LNCaP clone FGC (cell line): ENCODE data around the gene HSDL1.

Experiments
- DNase-seq: peaks from one replicate; pipeline ENCODE4 v3.0.0-alpha.2; 2011; ENCODE audit warnings: low read depth
- H3K4me3 ChIP-seq: 2 replicates; pipeline ENCODE4 v1.5.1; 2011; ENCODE audit warnings: mild to moderate bottlenecking, low read depth, low read length, control low read depth
- CTCF ChIP-seq: IDR thresholded peaks from 2 replicates; pipeline ENCODE4 v1.5.1; 2012; ENCODE audit warnings: mild to moderate bottlenecking; ENCODE audit not compliant: control insufficient read depth, insufficient read depth; ENCODE audit errors: extremely low read depth

The HSDL1 gene

DNA sequence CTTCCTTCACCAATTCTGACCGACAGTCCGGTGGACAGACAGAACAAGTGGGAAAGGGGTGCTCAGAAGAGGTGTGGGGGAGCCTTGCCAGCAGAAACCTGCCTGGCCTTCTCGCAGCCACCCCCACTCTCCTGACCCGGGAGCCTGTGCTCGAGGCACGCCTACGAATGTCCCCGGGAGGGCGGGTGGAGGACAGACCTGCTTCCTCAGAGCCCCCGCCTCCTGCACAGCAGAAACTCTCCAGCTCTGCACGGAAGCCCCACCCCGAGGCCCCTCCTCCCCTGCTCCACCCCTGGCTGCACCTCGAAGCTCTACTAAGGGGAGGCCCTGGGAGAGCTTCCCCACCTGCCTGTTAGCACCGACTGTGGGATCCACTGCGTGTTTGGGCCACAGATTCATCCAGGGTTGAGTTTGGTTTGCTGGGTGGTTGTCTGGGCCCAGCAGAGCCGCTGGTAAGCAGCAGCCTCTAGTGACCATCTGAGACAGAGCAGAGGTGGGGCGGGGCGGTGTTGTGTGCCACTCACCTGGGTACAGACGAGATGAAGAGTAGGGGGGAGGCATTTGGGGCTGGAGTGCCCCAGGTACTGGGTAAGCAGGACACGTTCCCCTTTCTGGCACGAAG, 35.7 kb upstream of the HSDL1 start:
- no peak for TF ChIP-seq CTCF
- no peak for DNase-seq
- H3K4me3 ChIP-seq: no peak overlapping the region

DNA sequence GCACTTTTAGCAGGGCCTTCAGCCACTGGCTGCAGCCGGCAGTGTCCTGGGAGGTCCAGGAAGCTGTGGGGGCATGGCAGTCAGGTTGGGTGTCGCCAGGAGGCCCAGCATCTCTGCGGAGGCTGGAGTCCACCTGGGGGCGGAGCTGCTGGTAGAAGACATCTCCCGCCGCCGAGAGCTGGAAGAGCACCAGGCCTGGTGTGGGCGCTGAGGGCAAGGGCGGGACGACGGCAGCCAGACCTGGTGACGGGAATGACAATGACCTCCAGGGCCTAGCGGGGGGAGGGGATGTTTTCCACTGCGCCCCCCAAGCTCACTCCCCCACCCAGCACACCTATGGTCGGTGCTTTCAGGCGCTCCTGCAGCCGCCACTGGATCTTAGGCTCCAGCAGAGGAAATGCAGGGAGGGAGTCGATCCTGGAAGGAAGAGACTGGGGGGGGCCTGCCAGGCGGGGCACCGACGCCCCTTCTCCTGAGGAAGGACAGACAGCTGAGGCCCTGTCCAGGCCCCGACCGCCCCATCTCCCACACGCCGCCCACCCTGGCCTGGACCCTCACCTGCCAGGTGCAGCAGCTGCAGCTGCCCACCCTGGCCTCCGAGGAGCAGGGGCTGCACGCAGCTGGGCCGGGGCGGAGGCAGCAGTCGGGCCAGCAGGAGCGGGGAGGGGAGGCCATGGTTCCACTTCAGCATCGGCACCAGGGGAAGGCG, 34.8 kb upstream of the HSDL1 start:
- H3K4me3 ChIP-seq: no peak overlapping the region
- TF ChIP-seq CTCF: no peak
- DNase-seq: no peak

GRCh38 chr16:84178892-84179611, 34.1 kb upstream of the HSDL1 start:
- no peak for DNase-seq
- H3K4me3 ChIP-seq: no peak overlapping the region
- TF ChIP-seq CTCF: no peak

- DNase-seq: no peak
- no peak overlapping the region for H3K4me3 ChIP-seq
- no peak for TF ChIP-seq CTCF
These were observed 33.3 kb upstream of the HSDL1 start for GRCh38 chr16:84178146-84178765.

DNA sequence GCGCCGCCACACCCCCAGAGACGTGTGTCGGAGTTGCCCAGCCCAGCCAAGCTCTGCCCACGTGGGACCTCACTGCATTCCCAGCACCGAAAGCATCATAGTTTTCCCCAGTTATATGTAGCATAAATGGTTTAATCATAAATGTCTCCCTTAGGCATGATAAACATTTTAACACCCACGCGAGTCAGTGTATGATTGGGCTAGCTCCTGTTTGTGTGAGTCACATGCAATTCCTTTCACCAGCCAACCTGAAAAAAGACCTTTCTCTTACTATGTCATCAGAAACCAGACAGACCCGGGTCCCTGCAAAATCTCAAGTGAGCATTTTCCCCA, 32.7 kb upstream of the HSDL1 start:
- H3K4me3 ChIP-seq: no peak overlapping the region
- no peak for TF ChIP-seq CTCF
- DNase-seq: no peak

DNA sequence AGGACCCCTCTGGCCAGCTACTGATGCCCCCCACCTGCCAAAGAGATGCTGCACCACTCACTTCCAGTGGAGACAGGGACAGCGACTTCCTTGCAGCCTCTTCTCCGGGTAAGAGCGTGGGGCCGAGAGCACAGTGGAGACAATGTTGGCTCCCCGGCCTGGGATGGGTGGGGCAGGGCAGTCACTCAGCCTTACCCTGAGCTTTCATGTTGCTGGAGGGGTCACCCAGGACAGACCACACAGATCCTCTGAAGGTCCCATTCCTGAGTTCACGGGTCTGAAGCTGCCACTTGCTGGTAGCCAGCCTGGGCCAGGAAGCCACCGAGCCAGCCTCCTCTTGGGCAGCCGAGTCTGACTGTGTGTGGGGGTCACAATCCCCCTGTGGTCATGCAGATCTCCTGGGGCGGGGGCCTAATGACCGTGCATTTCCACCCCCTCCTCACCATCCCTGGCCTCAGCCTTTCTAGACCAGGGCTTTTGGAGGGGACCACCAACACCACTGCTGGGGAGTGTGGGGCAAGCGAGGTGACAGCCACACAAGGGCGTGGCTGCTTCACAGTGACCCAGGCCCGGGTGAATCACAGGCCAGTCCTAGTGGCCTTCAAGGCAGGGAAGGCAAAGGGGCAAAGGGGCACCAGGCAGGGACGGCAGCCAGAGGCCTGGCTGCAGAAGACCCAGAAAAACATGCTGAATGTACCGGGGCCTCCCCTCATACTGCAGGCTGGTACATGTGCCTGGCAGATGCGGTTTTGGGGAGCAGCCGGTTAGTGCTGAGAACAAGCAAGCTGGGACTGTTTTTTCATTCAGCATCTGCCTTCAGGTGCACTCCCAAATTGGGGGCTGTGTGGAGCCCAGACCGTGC, 31.4 kb upstream of the HSDL1 start:
- H3K4me3 ChIP-seq: no peak overlapping the region

More for the DNA sequence above, 31.4 kb upstream of the HSDL1 start:
- TF ChIP-seq CTCF: no peak
- DNase-seq: no peak
